ENCODE measurements around the gene MCF2L.

- no peak for TF ChIP-seq POLR2A (IDR thresholded peaks at IDR 0.05; ENCODE audit: low read depth, low read length)
- no peak for TF ChIP-seq TAF1 (IDR thresholded peaks at IDR 0.05; ENCODE audit: borderline replicate concordance, low read depth, low read length)
- TF ChIP-seq POLR2AphosphoS5 (IDR thresholded peaks at IDR 0.05; ENCODE audit: low read depth, low read length), result no peak
These were observed 4.5 kb downstream of the MCF2L start for GRCh38 chr13:112973577-112973951.
